Measurements from ENCODE around the gene FHIT.

The FHIT gene

GRCh38 chr3:61169621-61170251 lies 81.5 kb downstream of the FHIT start:
- DNase-seq (ENCODE audit: low read depth): no peak

GRCh38 chr3:61168286-61168685 lies 83.0 kb downstream of the FHIT start:
- no peak for DNase-seq (ENCODE audit: low read depth)

- DNase-seq (ENCODE audit: low read depth): no peak
These were observed 88.3 kb downstream of the FHIT start for GRCh38 chr3:61162965-61163364.

- no peak for DNase-seq (ENCODE audit: low read depth)
These were observed 92.6 kb downstream of the FHIT start for GRCh38 chr3:61158667-61159066.

GRCh38 chr3:61158216-61158615 lies 93.0 kb downstream of the FHIT start:
- no peak for DNase-seq (ENCODE audit: low read depth)

- DNase-seq (ENCODE audit: low read depth): no peak
These were observed 93.8 kb downstream of the FHIT start for GRCh38 chr3:61157414-61157813.

- DNase-seq (ENCODE audit: low read depth): no peak
These were observed 95.5 kb downstream of the FHIT start for GRCh38 chr3:61155701-61156292.

DNA sequence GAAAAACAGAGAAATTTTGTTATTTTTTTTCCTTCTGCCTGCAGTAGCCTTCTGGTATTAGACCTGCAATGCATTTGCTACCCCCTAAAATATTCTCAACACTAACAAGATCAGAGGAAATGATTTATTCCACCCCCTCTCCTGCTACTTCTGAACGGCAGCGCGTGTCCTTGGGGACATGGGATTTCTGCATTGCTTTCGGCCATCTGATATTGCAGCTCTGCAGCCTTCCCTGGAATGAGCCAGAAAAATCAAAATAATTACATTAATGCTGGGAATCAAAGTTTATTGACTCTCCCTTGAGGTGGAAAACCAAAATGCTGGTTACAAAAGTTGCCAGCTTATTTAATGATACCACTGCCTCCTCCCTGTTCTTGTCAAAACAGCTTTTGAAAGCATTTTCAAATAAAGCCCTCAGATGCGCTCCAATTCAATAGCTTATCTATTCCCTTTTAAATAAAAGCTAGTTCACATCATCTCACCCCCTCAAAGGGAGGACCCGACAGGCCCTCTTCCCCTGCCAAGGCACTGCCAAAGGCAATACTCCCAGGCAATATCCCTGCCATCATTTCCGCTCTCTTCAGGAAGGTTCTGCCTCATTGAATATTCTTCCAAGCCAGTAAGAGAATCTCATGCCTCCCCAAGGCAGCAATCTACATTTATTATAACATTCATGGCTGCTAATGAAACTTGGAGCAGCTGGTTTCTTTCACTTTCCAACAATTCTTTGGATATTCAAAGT lies 96.6 kb downstream of the FHIT start:
- no peak for DNase-seq (ENCODE audit: low read depth)

- DNase-seq (ENCODE audit: low read depth): no peak
These were observed 99.2 kb downstream of the FHIT start for GRCh38 chr3:61152071-61152470.

- DNase-seq (ENCODE audit: low read depth): no peak
These were observed 102.0 kb downstream of the FHIT start for GRCh38 chr3:61149236-61149635.

DNA sequence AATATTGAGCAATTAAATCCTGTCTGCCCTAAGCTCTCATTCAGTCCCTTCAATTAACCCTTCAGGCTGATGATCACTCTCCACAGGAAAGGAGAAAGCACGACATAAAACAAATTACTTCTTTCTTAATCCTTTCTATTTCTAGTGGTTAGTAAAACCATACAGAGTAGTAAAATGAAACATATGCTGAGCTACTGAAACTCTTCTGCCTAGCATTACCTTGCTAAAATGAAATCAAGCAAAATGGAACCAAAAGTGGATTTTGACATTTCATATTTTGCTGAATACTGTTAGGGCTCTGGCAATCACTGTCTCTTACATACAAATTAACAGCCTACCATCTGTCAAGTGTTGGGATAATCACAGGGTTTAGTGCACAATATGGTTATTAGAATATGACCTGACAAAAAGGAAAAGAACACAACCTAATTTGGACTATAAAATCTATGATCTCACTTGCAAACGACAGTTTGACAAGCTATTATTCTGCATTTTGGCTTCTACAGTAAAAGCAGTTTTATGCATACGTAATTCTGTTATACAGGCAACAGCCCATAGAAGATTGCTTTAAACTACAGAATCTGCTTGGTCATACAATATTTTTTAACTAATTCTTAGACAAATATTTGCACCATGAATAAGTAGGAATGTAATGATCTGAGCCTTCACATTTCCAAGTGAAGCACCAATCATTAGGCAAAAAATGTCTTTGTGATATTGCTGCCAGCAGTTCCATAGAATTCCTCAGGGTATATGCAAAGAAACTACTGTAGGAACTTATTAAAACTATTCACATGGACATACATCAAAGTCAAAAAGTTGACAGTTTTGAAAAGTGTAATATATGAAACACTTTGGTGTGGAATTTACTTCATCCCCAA lies 105.0 kb downstream of the FHIT start:
- DNase-seq (ENCODE audit: low read depth): no peak

DNA sequence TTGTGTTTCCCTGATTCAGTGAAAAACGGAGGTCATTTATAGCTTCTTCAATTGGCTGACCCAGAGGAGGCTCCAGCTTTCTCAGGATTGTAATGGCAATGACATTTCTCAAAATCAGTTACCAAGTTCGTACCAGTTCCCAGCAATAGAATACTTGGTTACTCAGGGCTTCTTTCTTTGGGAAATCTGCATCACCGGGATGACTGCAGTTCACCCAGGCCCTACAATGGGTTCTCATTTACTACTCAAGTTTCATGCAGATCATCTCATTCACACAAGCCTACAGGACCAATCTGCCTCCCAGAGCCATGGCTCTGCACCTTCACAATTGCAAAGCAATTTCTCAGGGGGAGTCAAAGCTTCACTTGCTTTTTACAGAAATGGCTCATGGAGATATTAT lies 109.6 kb downstream of the FHIT start:
- no peak for DNase-seq (ENCODE audit: low read depth)

GRCh38 chr3:61141227-61141626 lies 110.0 kb downstream of the FHIT start:
- no peak for DNase-seq (ENCODE audit: low read depth)

DNA sequence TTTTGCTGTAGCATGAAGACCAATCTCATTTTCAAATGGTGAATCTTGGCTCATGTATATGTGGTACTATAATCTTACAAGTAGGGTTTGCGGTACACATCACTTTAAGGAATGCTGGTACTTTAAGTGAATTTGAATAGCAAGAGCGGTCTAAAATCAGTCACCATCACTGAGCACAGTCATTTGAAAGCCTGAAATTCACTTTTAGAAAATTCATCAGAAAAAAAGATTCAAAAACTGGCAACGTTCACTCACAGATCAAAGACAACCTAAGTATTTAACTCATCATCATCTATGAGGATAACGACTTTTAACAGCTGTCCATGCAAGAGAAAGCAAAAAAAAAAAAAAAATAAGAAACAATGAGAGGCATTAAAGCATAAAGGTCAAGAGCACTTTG lies 111.6 kb downstream of the FHIT start:
- no peak for DNase-seq (ENCODE audit: low read depth)

DNA sequence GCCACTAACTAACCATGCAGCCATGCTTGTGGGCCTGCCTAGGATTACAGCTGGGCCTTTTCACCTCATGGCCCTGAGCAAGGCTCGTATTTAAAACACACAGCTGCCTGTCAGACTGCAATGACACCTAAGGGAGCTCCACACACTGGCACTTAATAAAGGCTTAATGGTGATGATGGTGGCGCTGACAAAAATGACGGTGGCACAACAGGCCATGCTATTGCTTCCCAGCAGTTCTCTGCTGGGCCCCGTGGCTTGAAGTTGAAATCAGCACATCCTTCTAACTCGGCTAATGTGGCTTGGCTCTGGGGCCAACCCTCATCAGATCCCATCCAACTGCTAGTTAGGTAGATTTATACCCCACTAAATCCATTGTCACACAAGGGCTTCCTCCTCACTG lies 112.9 kb downstream of the FHIT start:
- DNase-seq (ENCODE audit: low read depth): no peak

DNA sequence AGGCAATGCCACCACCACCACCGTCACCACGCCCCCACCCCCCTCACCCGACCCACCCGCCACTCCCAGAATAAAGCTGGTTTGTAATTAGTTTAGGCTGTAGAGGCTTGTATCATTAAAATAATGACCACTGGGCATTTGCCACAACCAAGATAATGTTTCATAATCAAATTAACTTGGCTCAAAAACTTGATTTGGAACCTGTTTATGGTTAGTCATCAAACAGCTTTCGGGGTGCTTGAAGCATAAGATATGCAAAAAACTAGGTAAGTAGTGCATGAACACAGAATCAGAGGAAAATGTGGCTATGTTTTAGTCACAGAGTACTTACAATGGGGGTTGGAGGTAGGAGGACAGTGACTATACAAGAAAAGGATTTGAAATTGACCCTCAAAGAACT lies 115.1 kb downstream of the FHIT start:
- no peak for DNase-seq (ENCODE audit: low read depth)

DNA sequence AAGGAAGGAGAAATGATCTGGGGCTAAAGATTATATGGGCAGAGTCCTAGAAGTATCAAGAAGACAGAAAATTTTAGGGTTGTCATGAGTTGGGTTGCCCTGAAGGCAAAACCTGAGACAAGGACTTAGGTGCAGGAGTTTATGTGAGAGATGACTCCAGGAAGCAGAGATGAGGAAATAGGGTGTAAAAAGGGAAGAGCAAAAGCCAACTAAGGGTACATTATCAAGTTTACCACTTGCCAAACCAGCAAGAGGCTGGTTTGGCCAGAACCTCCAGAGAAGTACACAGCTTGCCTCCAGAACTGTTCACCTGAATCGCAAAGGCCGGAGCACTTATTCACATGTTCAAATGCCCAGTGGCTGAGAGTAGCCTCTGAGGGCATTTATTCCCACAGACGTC lies 116.7 kb downstream of the FHIT start:
- DNase-seq (ENCODE audit: low read depth): no peak

GRCh38 chr3:61132062-61132461 lies 119.2 kb downstream of the FHIT start:
- DNase-seq (ENCODE audit: low read depth): no peak

DNA sequence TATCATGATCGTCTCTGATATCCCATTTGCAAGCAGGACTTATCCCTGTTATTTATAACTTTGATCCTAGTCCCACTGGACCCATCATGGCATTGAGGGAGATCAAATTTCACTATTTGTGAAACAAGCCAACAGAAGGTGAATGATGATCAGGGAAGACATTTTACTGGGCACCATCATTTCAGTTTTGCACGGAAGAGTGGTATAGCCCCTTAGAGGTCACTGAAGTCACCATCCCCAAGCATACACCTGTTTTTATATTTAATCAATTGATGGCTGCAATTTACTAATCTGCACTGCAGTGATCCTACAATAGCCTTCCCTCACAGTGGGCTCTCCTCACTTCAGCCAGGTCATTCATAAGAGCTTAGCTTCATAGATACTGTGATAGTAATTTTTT lies 132.4 kb downstream of the FHIT start:
- no peak for DNase-seq (ENCODE audit: low read depth)

DNA sequence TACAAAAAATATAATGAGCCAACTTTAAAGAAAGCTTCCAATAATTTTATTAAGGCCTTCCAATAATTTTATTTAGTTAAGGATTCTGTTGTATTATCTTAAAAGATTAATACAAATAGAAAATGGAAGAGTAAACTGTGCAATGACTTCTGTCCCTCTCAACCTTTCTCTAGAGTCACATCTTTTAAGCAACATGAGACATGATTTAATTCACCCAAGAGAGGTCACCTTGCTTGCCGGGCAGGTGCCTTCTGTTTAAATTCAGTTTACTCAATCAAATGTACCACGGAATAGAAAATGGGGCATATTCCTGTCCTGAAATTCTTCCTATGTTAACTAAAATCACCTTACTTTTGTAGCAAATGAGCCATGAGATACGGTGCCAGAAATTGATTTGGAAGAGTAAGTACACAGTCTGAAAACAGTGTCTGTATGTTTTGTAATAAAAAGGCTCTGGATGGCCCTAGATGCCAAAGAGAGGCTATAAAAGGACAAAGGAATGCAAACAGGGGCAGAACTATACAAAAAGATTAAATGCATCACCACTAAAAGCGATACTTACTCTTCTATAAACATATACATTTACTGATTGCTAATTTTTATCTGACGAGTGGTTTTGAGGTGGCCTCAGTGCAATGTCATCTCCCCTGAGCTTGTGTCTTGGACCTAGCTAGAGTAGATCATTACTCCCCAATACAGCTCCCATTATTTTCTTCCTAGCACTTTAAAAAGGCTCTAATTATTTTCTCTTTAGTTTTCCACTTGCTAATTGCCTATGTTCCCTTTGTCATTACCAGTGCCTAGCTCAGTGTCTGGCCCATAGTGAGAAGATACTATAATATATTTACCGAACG lies 134.0 kb downstream of the FHIT start:
- DNase-seq (ENCODE audit: low read depth): no peak

DNA sequence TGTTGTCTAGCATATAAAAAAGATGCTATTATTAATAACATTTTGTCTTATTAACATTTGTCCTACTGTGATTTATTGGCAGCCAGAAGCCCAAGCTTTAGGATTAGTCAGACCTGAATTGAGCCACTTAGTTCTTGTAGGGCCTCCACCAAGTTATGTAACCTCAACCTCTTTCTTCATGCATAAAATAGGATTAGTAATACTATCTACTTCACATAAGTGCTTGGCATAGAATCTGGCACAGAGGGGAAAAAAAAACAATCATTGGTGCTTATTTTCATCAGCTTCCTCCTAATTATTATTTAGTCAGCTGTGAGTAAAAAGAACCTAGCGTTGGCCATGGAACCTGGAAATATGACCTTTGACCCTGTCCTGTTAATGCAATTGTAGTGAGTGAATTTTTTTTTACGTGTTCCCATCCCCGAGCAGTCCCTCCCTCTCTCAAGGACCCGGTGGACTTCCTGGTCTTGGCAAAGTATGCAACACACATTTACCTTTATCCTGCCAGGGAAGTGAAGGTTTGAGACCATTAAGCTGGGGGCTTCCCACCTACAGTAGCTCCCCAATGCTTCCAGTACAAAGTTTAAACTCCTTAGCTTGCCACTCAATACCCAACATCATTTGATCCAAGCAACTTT lies 136.8 kb downstream of the FHIT start:
- no peak for DNase-seq (ENCODE audit: low read depth)
